ENCODE measurements around the gene ENDOU. TPM values are rescaled to one million over a fixed set of nuclear protein-coding genes. Genes with fewer than 3 reads are reported as not detected.

ENDOU gene
- total RNA-seq, 1 donor from 2014 or later: 21.4 TPM

GRCh38 chr12:47709237-47709636 lies 16.1 kb downstream of the ENDOU start:
- no peak overlapping the region for H3K27ac ChIP-seq
- TF ChIP-seq CTCF (IDR thresholded peaks at IDR 0.05) (no peak), POLR2A (IDR thresholded peaks at IDR 0.05) (no peak), POLR2AphosphoS5 (IDR thresholded peaks at IDR 0.05; ENCODE audit: insufficient read depth in 1 of 2, low read depth in 1 of 2) (no peak)
- no peak for DNase-seq (ENCODE audit: extremely low spot score in 2 of 2)
- no peaks in the 10 kb centered on the region for H3K27me3 ChIP-seq
- no peak overlapping the region for H3K4me3 ChIP-seq
- no peaks in the 10 kb centered on the region for H3K36me3 ChIP-seq
- intact Hi-C loops (cut with DNase I): no loop called here
- H3K9me3 ChIP-seq: no peaks in the 10 kb centered on the region
- H3K4me1 ChIP-seq: peaks cover 25% of the 10 kb centered on the region

- Histone ChIP-seq H3K36me3 (no peaks in the 10 kb centered on the region), H3K27me3 (no peaks in the 10 kb centered on the region), H3K4me1 (peaks cover 38% of the 10 kb centered on the region), H3K4me3 (no peak overlapping the region), H3K27ac (no peak overlapping the region), H3K9me3 (no peaks in the 10 kb centered on the region)
- TF ChIP-seq CTCF (IDR thresholded peaks at IDR 0.05) (no peak), POLR2AphosphoS5 (IDR thresholded peaks at IDR 0.05; ENCODE audit: insufficient read depth in 1 of 2, low read depth in 1 of 2) (no peak), POLR2A (IDR thresholded peaks at IDR 0.05) (no peak)
- intact Hi-C loops (cut with DNase I): no loop called here
- DNase-seq (ENCODE audit: extremely low spot score in 2 of 2): no peak
Observed at GRCh38 chr12:47707905-47708543, 17.3 kb downstream of the ENDOU start.

- DNase-seq (ENCODE audit: extremely low spot score in 2 of 2): no peak
- intact Hi-C loops (cut with DNase I): no loop called here
- Histone ChIP-seq H3K27me3 (no peaks in the 10 kb centered on the region), H3K36me3 (no peaks in the 10 kb centered on the region), H3K27ac (no peak overlapping the region), H3K4me3 (no peak overlapping the region), H3K9me3 (no peaks in the 10 kb centered on the region), H3K4me1 (peaks cover 41% of the 10 kb centered on the region)
- TF ChIP-seq POLR2A (IDR thresholded peaks at IDR 0.05) (no peak), CTCF (IDR thresholded peaks at IDR 0.05) (no peak), POLR2AphosphoS5 (IDR thresholded peaks at IDR 0.05; ENCODE audit: insufficient read depth in 1 of 2, low read depth in 1 of 2) (no peak)
Observed at GRCh38 chr12:47707355-47707754, 17.9 kb downstream of the ENDOU start.

DNA sequence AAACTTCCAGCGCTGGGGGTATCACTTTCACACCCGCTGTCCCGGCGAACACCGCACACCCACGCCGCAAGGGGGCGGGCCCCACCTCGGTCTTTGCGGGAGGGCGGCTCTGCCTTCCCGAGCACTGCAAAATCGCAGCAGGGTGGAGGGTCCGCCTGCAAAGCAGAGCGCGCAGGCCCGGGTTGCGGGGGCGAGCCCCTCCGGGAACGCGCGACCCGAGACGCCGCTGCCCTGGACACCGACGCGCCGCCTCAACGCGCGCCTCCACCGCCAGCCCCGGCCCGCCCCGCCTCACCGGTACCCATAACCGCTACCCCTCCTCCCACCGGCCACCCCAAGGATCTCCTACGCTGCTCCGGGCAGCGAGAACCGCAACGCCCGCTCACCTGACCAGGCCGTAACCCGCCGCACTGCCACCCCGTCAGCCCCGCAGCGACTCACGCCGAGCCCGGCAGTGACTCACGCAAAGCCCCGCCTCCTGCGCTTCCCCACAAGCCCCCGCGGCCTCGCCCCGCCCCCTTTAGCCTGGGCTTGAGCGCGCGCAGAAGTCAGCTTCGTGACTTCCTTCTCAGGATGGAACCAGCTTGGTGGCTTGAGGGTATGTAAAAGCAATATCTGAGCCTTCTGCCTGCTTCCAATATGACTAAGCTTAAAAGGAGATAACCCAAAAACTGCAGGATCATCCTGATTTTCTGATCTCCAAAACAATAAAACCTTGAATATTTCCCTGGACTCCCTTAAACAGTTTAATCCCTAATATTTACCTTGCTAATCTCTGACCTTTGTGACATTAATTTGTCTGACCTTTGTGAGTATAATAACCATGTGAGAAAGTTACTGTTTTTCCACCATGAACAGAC lies 19.5 kb downstream of the ENDOU start, which contains the start of gene RPAP3:
Gene RPAP3, minus strand, starts transcription at position 465 of the 860 bp plus-strand sequence. CDS start 3,190 bp downstream, outside the sequence.
- H3K36me3 ChIP-seq: no peaks in the 10 kb centered on the region
- H3K4me3 ChIP-seq: peak within 1 kb of the TSS; percentile 79 to 84
- peaks cover 41% of the 10 kb centered on the region for H3K4me1 ChIP-seq
- TF ChIP-seq POLR2A (IDR thresholded peaks at IDR 0.05) (peak in 1 of 2 donors; percentile 73), CTCF (IDR thresholded peaks at IDR 0.05) (peak; percentile 54 to 79 (median 64)), POLR2AphosphoS5 (IDR thresholded peaks at IDR 0.05; ENCODE audit: insufficient read depth in 1 of 2, low read depth in 1 of 2) (peak; percentile 92 to 95)
- H3K9me3 ChIP-seq: no peaks in the 10 kb centered on the region
- intact Hi-C loops (cut with DNase I): no loop called here
- H3K27me3 ChIP-seq: no peaks in the 10 kb centered on the region
- peak within 1 kb of the TSS; percentile 93 for H3K27ac ChIP-seq
- DNase-seq (ENCODE audit: extremely low spot score in 2 of 2): peak in 1 of 2 donors; percentile 88

Measured in vagina (tissue), 2 donors.